HG03442 (cell line): ENCODE measurements around the gene GABRB1.

Experiments
- ATAC-seq: cut with Tn5 transposase; IDR thresholded peaks from one replicate; pipeline ENCODE4 v1.9.1; 2021; ENCODE audit warnings: mild to moderate bottlenecking, moderate library complexity; ENCODE audit not compliant: unreplicated experiment

GABRB1 gene

DNA sequence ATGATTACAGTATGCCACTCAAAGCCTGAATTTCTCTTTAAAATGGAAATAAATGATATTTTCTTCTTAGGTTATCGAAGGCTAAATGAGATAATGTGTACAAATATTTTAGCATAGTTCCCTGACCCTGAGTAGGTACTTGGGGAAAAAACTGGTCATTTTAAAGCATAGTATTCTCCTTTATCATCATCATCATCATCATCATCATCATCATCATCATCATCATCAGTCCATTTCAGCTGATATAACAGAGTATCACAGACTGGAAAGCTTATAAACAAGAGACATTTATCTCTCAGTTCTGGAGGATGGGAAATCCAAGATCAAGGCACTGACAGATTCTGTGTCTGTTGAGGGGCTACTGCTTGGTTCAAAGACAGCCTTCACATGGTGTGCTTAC is 13.9 kb downstream of the GABRB1 start:
- ATAC-seq = no peak

DNA sequence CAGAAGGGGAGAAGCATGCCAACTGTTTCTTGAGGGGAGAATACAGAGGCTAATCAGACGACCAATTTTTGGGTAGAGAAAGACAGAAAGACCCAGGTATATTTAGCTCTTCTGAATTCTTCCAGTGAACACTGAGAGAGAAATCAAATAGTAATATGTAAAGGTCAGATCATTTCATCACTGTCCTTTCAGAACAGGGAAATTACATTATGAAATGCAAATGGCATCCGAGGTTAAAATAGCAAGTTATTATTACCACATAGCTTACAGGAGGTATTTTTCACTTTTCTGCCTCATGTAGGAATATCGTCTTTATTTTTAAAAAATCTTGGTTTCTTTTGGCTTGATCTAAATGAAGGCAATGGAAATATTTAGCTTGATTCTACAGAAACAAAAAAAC is 18.0 kb downstream of the GABRB1 start:
- ATAC-seq = no peak

DNA sequence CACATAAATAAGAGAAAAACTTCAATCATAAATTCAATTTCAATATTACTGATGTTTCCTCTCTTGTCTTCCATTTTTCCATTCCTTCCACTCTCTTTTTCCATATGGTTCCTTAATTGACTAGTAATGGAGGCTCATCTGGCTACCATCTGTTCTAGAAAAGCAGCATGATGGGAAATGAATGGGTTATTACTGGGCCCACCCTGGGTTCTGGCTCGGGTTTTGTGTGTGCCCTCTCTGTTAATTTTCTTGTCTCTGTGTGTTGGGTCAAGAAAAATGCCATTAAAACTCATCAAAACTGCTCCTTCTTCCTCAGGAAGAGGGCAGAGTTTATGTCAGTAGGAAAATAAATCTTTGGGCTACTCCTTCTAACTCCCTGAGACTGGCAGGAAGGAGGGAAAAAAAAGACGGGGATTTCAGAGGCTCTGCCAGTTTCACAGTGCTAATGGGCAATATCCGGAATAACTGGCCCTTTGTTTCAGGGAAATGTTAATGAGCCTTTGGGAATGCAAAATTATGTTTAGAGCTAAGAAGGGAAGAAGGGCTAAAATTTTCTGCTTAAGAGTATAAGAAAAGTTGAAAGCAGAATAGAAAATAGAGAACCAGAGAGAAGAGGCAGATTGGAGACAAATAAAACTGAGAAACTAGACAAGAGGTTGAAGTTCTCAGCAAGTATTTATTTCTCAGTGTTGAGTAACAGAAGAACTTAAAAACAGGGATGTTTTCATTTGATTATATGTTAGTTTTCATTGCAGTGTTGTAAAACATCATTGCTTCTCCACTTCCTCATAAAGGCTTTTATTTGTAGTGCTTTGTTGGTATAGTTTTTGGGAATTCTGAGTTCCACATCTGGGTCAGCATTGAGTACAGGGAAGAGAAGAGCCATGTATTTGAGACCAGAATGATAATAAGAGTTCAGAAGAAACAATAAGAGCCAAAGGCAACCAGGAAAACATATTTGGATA is 19.7 kb downstream of the GABRB1 start:
- no peak for ATAC-seq

DNA sequence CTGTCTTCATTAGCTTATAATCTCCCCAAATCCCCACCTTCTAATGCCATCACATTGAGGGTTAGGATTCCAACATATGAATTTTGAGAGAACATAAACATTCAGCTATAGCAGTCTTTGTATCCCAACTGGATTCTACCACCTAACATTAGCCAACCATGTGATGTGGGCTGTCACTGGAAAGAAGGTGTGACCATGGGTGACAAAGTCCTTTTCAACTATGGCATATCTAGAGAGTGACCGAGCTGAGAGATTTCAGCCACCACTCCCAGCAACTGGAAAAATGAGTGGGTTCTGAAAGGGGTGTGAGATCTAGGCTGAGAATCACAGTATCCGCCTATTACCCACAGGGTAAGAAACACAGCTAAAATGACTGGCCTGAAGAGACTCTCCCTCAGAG is 22.1 kb downstream of the GABRB1 start:
- ATAC-seq = no peak

DNA sequence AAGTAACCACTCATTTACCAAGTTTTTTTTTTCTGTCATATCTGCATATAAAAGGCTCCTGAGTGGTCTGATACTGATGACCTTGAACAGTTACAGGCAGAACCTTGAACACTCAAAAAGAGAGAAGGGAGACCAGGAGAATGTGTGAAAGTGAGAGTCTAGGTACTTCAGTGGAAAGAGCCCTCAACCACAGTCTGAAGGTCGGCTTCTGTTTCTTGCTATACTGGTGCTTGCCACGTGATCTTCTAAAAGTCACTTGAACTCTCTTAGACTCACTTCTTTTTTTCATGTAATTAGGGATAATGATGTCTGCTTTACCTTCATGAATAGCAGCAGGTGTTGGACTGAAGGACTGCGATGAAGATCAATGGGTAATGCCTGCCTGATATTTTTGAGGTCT is 22.8 kb downstream of the GABRB1 start:
- no peak for ATAC-seq

DNA sequence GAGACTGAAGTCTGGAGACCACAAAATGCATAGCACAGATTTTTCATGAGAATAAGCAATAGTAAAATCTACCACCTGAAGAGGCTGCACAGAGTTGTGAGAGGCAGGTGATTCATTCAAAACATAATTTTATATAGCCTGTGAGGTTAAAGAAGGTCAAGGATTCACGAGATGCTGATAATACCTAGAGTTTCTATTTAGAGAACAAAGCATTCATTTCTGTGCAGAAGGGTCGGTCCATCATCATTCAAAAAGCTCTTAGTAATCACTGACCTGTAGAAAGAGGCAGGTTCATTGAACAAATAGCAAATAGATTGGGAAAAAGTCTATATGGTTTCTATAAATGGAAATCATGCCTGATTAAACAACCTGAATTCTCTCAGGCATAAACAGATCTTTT is 26.6 kb downstream of the GABRB1 start:
- no peak for ATAC-seq

DNA sequence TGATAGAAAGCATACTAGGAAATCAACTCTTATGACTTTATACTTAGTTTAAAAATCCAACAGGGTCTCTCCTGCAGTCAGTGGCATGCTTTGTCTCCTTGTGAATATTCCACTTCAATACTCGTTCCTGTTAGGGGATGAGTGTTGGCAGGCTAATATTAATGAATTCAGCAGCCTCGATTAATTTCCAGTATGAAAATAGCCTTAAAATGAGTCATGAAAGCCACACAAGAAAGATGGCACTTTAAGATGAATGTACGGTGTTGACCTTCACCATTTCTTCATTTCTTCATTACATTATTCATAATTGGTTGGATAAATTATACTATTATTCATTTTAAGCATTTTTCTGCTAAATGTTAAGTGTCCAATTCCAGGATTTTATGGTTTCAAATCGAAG is 29.2 kb downstream of the GABRB1 start:
- ATAC-seq = no peak

DNA sequence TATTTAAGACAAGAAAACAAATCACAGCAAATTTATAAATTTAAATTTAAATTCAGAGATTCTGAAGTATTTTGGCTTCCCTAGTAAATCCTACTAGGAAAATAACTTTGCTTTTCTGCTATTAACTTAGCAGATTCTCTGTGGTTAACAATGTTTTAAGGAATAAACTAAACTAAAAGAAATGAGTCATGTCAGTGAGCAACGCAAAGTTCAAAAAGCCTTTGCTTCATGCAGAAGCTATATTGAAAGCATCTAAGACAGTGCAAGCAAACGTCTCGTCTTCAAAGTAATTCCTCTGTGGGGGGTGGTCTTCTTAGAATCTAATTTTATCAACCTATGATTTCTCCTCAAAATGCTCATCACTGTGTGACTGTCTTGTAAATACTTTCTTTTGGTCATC is 30.1 kb downstream of the GABRB1 start:
- ATAC-seq = no peak

DNA sequence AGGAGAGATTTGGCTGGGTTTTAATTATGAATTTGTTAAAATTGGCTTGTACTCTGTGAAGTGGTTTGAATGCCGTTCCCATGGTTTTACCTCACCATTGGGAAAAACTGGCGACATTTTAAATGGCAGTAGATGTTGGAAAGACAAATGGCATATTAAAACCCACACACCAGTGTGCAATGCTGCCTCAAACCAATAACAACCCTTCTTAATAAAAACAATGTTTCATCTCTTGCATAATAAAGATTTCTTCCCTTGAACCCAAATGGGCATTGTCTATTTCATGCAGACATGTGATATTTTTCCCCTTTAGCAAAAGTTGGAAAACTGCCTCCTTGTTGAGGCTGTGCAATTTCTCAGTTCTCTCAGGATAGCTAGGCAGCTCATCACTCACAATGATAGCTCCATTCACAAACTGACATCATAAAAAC is 33.7 kb downstream of the GABRB1 start:
- ATAC-seq = no peak

DNA sequence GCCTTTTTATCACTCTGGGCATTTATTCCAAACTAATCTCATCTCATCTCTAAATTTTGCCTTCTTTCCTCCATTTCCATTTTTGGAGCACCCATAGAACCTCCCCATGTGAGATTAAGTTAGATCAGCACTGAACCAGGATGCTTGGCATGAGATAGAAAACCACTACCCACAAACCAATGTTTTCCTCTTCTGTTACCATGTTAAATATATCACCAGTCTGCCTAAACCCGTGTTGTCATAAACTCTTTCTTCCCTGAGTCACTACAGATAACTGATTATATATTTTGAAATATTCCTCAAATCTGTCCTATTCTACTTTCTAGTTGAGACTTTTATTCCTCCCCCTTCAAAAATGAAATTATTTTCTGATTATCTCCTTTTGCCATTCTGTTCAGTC is 37.6 kb downstream of the GABRB1 start:
- ATAC-seq = no peak

DNA sequence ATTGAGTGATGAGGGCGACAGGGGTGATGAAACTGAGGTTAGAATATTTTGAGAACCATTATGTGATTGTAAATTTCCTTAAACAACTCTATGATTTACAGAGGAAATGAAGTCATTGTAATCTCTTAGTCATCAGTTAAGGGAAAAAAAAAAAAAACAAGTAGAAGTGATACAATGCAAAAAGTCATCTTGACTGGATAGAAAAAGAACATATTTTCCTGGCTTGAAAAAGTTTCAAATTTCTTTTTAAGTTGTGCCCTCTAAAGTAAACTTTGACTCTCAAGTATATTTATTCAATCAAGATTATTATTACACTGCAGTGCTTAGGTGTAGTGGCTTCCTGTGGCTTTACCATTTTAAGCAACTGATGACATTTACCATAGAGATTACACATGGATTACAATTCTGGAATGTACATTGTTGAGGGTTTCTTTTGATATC is 40.6 kb downstream of the GABRB1 start:
- ATAC-seq = no peak

DNA sequence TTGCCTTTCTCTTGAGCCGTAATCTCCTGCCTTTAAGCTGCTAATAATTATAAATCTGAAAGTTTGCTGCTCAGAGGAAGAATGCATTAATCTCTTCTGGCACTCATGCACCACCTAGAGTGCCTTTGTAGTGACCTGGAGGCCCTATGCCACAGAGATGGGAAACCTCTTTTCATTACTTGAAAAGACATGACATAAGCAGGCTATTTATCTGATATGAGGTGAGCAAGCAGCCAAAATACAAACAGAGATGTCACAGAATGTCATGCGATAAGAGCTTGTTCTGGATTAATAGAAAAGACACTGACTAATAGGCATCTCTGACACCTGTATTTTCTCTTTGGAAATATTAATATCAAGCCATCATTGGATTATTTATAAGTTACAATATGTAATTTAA is 42.3 kb downstream of the GABRB1 start:
- no peak for ATAC-seq

DNA sequence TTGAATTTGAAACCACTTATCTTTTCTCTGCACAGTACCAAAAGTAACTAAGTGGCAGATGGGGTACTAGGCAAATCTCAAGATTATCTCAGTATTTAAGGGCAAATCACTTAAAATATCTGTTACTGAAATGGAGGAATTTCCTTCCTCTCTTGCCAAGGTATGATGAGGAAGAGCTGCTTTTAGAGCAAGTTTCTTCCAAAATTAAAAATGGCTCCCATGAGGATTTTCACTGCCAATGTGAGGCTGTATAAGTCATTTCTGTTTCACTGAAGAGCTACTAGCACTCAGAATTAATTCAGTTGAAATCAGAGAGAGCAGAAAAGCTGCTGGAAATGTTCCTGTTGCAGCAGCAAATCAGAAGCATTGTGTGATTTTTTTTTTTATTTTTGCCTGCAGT is 43.4 kb downstream of the GABRB1 start:
- ATAC-seq = no peak

DNA sequence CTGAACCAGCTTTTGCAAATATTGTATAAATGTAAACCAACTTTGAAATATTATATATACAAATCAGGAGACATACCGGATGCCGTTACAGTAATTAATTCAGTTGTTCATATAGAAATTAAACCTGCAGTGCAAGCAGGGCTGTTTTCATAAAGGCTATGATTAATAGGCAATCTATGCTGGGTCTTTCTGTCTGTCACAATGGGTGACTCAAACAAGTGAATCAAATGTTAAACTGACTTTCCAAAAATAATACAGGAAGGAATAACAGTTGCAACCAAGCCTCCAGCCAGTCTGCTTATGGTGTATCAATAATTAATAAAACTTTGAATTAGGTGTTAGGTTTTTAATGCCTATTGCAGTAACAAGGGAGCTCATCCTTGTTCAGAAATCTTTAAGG is 43.9 kb downstream of the GABRB1 start:
- no peak for ATAC-seq

DNA sequence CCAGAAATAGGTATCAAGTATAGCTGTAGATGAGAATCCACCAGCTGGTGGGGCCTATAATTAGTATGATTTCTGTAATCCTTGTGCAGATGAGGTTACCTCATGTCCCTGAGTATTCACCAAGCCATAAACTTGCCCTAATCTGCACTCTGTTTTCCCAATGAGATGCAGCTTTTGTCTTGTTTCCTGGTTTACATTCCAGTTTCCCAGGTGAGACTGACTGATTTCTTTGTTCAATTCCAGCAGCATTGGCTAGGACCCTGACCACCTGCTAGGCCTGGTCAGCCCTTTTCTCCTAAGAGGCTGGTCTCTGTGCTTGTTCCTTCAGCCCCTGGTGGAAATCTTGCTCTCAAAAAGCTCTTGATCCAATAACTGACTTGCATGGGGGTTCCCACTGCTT is 44.6 kb downstream of the GABRB1 start:
- ATAC-seq = no peak

DNA sequence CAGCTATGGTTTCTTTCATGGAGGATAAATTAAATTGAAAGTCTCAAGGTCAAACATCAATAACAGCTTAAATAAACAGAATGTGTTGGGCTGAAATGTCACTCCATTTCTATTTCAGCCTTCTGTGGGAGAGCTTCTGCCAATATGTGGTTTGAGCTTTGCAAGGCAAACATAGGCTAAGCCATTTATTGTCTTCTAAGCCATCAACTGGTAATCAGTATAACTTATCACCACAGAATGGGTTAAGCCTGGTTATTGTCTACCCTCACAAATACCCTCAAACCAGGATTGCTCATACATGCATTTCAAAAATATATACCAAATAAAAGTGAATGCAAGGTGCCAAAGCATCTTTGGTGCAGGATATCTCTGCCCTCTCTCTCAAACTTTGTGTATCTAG is 52.7 kb downstream of the GABRB1 start:
- no peak for ATAC-seq

DNA sequence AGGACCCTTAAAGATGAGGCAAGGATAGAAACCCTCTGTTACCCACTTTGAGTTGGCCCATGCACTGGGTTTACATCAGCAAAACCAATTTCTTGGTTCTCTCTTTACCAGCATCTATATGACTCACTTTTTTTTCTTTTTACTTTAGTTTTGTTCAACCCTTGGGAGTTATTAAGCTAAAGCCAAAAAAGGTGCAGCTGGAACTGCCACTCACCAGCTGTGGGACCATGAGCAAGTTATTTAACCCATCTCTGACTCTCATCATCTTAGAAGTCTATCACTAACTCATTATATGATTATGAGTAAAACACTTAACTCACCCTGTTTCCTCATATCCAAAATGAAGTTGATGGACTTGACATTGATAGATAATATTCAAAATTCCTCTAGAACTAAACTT is 53.4 kb downstream of the GABRB1 start:
- no peak for ATAC-seq

DNA sequence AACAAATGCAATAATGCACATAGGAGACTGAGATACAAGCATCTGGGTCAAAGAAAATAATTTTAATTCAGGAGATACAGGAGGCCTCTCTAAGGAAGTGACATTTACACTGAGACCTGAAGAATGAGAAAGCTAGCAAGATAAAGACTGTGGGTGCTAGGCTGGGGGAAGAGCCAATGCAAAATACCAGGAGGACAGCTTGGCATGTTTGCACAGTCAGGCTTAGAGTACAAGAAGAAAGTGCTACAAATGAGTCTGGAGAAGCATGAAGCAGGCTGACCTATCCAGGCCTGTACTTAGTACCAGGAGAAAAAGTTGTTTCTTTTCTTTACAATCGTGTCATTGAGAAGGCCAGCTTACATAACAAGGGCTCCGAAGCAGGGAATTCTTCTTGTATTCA is 56.9 kb downstream of the GABRB1 start:
- no peak for ATAC-seq

DNA sequence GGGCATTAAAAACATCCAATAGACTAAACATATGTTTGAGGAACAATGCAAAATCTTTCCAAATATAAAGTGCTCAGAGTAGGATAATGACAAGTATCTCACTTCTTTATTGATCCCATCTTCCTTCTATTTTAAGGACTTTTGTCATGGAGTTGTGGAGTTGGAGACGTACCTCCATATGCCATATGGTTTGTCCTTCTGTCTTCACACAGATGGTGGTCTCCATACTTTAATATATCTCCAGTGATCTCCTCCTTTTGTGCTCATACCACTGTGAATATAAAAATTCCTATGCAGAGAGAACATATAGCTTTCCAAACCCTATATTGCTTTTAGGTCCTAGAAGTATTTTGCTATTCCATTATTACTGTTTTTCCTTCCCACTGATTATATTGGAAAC is 64.5 kb downstream of the GABRB1 start:
- ATAC-seq = no peak

DNA sequence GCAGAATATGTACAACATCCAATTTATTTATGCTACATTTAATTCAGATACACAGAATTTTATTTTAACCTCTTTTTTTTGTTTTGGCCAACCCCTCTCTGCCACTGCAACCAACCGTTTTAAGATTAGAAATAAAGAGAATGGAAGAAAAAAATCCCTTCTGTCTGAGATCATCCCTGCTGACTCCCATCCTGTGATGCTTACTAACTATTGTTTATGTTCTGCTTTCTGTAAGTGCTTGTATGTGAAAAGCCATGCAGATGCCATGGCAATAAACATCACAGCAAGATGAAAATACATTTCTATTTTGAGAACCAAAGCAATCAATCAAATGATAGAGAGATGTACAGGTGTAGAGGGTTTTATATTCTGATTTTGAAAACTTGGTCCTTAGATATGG is 70.1 kb downstream of the GABRB1 start:
- no peak for ATAC-seq

DNA sequence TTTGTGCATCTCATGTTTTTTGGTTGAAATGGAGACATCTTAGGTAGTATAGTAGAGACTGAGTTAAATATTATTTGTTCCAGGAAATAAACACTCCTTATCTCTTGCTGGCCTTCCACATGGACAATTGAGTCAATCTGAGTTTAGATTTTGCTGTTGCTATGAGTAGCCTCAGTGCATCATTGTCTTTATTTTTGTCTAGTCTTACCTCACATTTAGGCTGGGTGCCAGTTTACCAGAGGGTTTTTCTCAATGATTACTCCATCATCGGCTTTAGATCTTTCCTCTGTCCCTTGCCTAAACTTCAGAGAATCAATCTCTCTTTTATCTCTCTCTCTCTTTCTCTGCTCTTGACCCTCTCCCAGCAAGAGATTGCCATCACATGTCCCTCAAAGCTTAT is 73.6 kb downstream of the GABRB1 start:
- no peak for ATAC-seq

DNA sequence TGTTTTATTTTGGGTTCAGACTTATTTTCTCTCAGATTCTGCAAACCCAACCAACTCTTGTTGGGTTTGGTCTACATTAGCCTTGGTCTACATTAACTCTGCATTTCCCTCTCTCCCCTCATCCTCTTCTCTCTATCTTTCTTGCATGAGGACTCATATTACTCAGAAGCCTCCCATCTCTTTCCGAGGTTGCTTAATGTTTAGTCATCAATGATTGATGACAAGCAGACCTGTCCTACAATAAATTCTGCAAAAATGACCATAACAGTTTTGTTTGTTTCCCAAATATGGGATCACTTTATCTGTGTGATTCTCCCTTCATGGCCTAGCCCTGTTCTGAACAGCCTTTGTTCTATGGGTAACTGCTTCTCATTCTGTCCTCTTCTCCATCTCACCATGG is 75.2 kb downstream of the GABRB1 start:
- no peak for ATAC-seq

DNA sequence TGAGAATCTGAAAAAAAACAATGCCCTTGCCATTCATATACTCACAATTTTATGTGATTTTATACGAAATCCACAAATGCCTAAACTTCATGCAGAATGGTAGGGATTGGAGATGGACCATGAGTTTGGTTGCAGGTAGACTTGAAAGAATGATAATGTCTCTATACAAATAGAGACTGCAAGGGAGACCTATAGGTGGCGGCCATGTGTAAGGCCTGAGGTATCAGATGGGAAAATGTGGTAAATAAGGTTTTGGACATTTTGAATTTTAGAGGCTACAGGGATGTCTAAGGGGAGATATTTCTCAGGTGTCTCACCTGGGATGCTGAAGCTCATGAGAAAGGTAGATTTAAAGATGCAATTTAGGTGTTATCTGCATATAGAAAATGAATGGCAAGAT is 78.0 kb downstream of the GABRB1 start:
- no peak for ATAC-seq
